ENCODE results near the gene HBS1L.

The HBS1L gene

GRCh38 chr6:135033238-135033637 lies 21.4 kb downstream of the HBS1L start:
- no peak for DNase-seq

GRCh38 chr6:135030532-135031178 lies 24.0 kb downstream of the HBS1L start:
- no peak for DNase-seq

- no peak for DNase-seq
These were observed 24.6 kb downstream of the HBS1L start for GRCh38 chr6:135030056-135030473.

- no peak for DNase-seq
These were observed 28.8 kb downstream of the HBS1L start for GRCh38 chr6:135025775-135026174.

- DNase-seq: no peak
These were observed 29.4 kb downstream of the HBS1L start for GRCh38 chr6:135025175-135025574.

GRCh38 chr6:135022050-135022697 lies 32.4 kb downstream of the HBS1L start:
- DNase-seq: no peak

- DNase-seq: no peak
These were observed 33.1 kb downstream of the HBS1L start for GRCh38 chr6:135021310-135022049.

GRCh38 chr6:135018941-135019340 lies 35.7 kb downstream of the HBS1L start:
- no peak for DNase-seq

GRCh38 chr6:135018052-135018451 lies 36.6 kb downstream of the HBS1L start:
- DNase-seq: no peak

GRCh38 chr6:135014353-135014832 lies 40.2 kb downstream of the HBS1L start:
- DNase-seq: no peak

- no peak for DNase-seq
These were observed 41.4 kb downstream of the HBS1L start for GRCh38 chr6:135013211-135013610.

- no peak for DNase-seq
These were observed 41.9 kb downstream of the HBS1L start for GRCh38 chr6:135012764-135013163.

GRCh38 chr6:135012349-135012748 lies 42.3 kb downstream of the HBS1L start:
- no peak for DNase-seq

GRCh38 chr6:135008941-135009290 lies 45.7 kb downstream of the HBS1L start:
- DNase-seq: no peak

GRCh38 chr6:135008072-135008940 lies 46.3 kb downstream of the HBS1L start:
- DNase-seq: no peak

GRCh38 chr6:135006386-135006914 lies 48.2 kb downstream of the HBS1L start:
- DNase-seq: no peak

- no peak for DNase-seq
These were observed 50.2 kb downstream of the HBS1L start for GRCh38 chr6:135004399-135004798.

GRCh38 chr6:135002974-135003703 lies 51.5 kb downstream of the HBS1L start:
- no peak for DNase-seq

GRCh38 chr6:135002229-135002844 lies 52.3 kb downstream of the HBS1L start:
- DNase-seq: no peak

- DNase-seq: no peak
These were observed 55.5 kb downstream of the HBS1L start for GRCh38 chr6:134999107-134999506.
